Mucosa of descending colon (tissue), 3 donors: ENCODE measurements around the gene PKN1. TPM values are rescaled to one million over a fixed set of nuclear protein-coding genes. Genes with fewer than 3 reads are reported as not detected.

Source experiments
- ATAC-seq: fragments of 200-7000 bp; cut with Tn5 transposase; one replicate; pipeline ENCODE4 v1.9.1; 2020; ENCODE audit warnings: mild to moderate bottlenecking, moderate library complexity
- DNase-seq, 3 donors: peaks; one replicate each; pipeline ENCODE4 v3.0.0-alpha.2; 2020
- H3K36me3 ChIP-seq: fragments of 200-600 bp; one replicate; pipeline ENCODE4 v1.8.0; 2021; ENCODE audit warnings: low read depth, mild to moderate bottlenecking
- H3K4me1 ChIP-seq: fragments of 200-600 bp; one replicate; pipeline ENCODE4 v1.8.0; 2021; ENCODE audit warnings: low read depth, mild to moderate bottlenecking
- H3K4me3 ChIP-seq: fragments of 200-600 bp; one replicate; pipeline ENCODE4 v1.8.0; 2021; ENCODE audit warnings: mild to moderate bottlenecking
- H3K9me3 ChIP-seq: fragments of 200-600 bp; one replicate; pipeline ENCODE4 v1.8.0; 2021; ENCODE audit warnings: mild to moderate bottlenecking
- intact Hi-C, 2 donors: fragments of 100-400 bp; cut with DNase I in 1 of 2; cut with micrococcal nuclease in 1 of 2; formaldehyde crosslinking; loops; one replicate each; pipeline versions ENCODE4 v1.11.0 to v1.11.1; 2022; cut with DNase I, micrococcal nuclease
- total RNA-seq, 3 donors: library from RNA; stranded (reverse); fragmentation: NEBNext Ultra II Directional in 2 of 3; extraction: Animal tissue kit (Norgen Biotek cat#: 25700) in 2 of 3; gene quantifications; one replicate each; pipeline versions ENCODE4 v1.2.1 to v1.2.4, GENCODE V29; 2021 to 2023
- TF ChIP-seq, protein P1 (sequence below): fragments of 200-600 bp; IDR thresholded peaks from one replicate; pipeline ENCODE4 v1.8.0; 2022; ENCODE audit warnings: antibody characterized with exemption, mild to moderate bottlenecking
- donor health status: DM: no; HTN: no; CAD: no; lungs with moderate emphysema.
- donor health status: DM: no; HTN: no; CAD: no.
- donor health status: DM: no; HTN: yes; CAD: no.

Gene PKN1
- total RNA-seq, 3 donors from 2014 or later, result 30.1 to 117 (median 42.0) TPM

GRCh38 chr19:14463747-14464146 lies 30.6 kb downstream of the PKN1 start:
- no peak for DNase-seq
- no peaks in the 10 kb centered on the region for H3K4me1 ChIP-seq
- no peaks in the 10 kb centered on the region for H3K9me3 ChIP-seq
- TF ChIP-seq, protein P1, sequence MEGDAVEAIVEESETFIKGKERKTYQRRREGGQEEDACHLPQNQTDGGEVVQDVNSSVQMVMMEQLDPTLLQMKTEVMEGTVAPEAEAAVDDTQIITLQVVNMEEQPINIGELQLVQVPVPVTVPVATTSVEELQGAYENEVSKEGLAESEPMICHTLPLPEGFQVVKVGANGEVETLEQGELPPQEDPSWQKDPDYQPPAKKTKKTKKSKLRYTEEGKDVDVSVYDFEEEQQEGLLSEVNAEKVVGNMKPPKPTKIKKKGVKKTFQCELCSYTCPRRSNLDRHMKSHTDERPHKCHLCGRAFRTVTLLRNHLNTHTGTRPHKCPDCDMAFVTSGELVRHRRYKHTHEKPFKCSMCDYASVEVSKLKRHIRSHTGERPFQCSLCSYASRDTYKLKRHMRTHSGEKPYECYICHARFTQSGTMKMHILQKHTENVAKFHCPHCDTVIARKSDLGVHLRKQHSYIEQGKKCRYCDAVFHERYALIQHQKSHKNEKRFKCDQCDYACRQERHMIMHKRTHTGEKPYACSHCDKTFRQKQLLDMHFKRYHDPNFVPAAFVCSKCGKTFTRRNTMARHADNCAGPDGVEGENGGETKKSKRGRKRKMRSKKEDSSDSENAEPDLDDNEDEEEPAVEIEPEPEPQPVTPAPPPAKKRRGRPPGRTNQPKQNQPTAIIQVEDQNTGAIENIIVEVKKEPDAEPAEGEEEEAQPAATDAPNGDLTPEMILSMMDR, result no peak
- intact Hi-C loops, result no loop called here
- no peaks in the 10 kb centered on the region for H3K36me3 ChIP-seq
- no peak for ATAC-seq
- H3K4me3 ChIP-seq, result no peak overlapping the region

DNA sequence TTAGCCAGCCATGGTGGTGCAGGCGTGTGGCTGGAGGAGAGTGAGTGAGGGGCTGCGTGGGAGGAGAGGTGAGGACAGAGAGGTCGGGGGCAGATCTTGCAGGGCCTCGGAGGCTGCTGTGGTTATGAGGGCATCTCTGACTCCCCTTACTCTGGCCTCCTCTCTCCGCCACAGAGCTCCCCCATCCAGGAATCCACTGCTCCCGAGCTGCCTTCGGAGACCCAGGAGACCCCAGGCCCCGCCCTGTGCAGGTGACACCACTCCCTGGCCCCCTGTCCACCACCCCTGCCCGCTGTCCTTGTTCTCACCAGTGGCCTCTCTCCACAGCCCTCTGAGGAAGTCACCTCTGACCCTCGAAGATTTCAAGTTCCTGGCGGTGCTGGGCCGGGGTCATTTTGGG lies 34.3 kb downstream of the PKN1 start:
- no peaks in the 10 kb centered on the region for H3K9me3 ChIP-seq
- intact Hi-C loops, result no loop called here
- DNase-seq, result no peak
- ATAC-seq, result no peak
- TF ChIP-seq, protein P1, result no peak
- peaks cover 5% of the 10 kb centered on the region for H3K4me1 ChIP-seq
- H3K4me3 ChIP-seq, result no peak overlapping the region
- no peaks in the 10 kb centered on the region for H3K36me3 ChIP-seq

GRCh38 chr19:14467816-14468215 lies 34.7 kb downstream of the PKN1 start:
- TF ChIP-seq, protein P1, result no peak
- DNase-seq (no peak), ATAC-seq (no peak)
- Histone ChIP-seq H3K36me3 (no peaks in the 10 kb centered on the region), H3K4me3 (no peak overlapping the region), H3K9me3 (no peaks in the 10 kb centered on the region), H3K4me1 (peaks cover 9% of the 10 kb centered on the region)
- intact Hi-C loops, result no loop called here

- ATAC-seq (no peak), DNase-seq (no peak)
- H3K9me3 ChIP-seq, result no peaks in the 10 kb centered on the region
- no peaks in the 10 kb centered on the region for H3K36me3 ChIP-seq
- H3K4me1 ChIP-seq, result peaks cover 27% of the 10 kb centered on the region
- H3K4me3 ChIP-seq, result no peak overlapping the region
- TF ChIP-seq, protein P1, result no peak
- intact Hi-C loops, result no loop called here
Observed at GRCh38 chr19:14470031-14470876, 37.1 kb downstream of the PKN1 start.

DNA sequence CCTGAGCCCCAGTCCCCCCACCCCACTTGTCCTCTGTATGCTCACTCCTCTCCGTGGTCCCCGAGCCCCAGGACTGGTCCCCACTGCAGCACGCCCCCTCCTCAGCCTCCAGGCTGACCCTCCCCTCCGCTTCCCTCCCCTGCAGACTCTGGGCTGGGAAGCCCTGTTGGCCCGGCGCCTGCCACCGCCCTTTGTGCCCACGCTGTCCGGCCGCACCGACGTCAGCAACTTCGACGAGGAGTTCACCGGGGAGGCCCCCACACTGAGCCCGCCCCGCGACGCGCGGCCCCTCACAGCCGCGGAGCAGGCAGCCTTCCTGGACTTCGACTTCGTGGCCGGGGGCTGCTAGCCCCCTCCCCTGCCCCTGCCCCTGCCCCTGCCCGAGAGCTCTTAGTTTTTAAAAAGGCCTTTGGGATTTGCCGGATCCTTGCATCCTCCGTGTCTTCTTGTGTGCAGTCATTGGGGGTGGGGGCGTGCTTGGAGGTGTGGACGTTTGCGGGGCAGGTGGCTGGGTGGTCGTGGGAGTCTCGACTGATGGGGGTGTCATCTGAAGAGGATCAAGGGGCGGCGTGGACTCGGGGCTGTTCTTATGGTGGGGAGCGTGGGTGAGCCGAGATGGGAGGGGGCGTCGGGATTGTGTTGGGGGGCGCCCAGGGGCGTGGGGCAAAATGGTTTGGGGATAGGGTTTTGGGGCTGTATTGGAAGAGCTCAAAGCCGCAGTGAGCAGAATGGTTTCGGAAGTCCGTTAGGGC lies 38.5 kb downstream of the PKN1 start:
- ATAC-seq (no peak), DNase-seq (no peak)
- peaks cover 34% of the 10 kb centered on the region for H3K4me1 ChIP-seq
- no peak overlapping the region for H3K4me3 ChIP-seq
- TF ChIP-seq, protein P1, result no peak
- intact Hi-C loops, result no loop called here
- no peaks in the 10 kb centered on the region for H3K9me3 ChIP-seq
- H3K36me3 ChIP-seq, result no peaks in the 10 kb centered on the region
